Measurements from ENCODE around the gene HMGB4. TPM values are rescaled to one million over a fixed set of nuclear protein-coding genes. Genes with fewer than 3 reads are reported as not detected.

HMGB4 gene
- total and polyA plus RNA-seq, 2 donors (not counting 3 experiments of a cell fraction or from before 2014, with no cell fraction given): not detected

DNA sequence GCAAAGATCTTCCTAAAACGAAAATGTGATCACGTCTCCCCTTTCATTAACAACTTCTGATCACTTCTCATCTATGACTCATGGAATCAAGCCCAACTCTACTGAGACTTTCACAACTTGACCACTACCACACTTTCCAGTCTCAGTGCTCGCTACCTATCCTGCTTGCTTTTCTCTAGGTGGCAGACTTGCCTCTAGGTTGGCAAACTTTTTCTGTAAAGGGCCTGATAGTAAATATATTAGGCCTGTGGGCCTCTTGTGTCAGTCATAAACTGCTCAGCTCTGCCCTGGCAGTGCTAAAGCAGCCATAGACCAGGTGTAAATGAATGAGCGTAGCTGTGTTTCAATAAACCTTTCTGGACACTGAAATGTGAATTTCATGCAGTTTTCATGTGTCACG, 21.5 kb upstream of the HMGB4 start:
- Histone ChIP-seq H3K9ac (replicated peaks; ENCODE audit: extremely low read depth, insufficient read depth, low read length) (no peak overlapping the region), H3K4me1 (ENCODE audit: control insufficient read depth, extremely low read depth, insufficient read depth, low read length) (no peaks in the 10 kb centered on the region), H3K4me2 (ENCODE audit: insufficient read depth, low read length) (no peak overlapping the region), H3K27me3 (ENCODE audit: control insufficient read depth in 2 of 2, insufficient read depth in 2 of 2, low read length in 2 of 2) (no peaks in the 10 kb centered on the region), H2AFZ (ENCODE audit: low read depth, low read length) (no peak overlapping the region), H3K9me3 (replicated peaks; ENCODE audit: control insufficient read depth, insufficient read depth, low read length) (peaks cover 3% of the 10 kb centered on the region), H3K27ac (ENCODE audit: insufficient read depth, low read depth, low read length) (no peak overlapping the region), H3K4me3 (replicated peaks in 1 of 3; ENCODE audit: insufficient read depth in 1 of 3, low read depth in 1 of 3, low read length in 3 of 3) (no peak overlapping the region), H4K20me1 (replicated peaks; ENCODE audit: control insufficient read depth, extremely low read depth, insufficient read depth, low read length) (no peaks in the 10 kb centered on the region), H3K36me3 (ENCODE audit: control insufficient read depth in 2 of 2, extremely low read depth in 1 of 2, insufficient read depth in 2 of 2, low read length in 2 of 2) (no peaks in the 10 kb centered on the region), H3K9me1 (replicated peaks; ENCODE audit: control insufficient read depth, extremely low read depth, insufficient read depth, low read length) (no peaks in the 10 kb centered on the region), H3K79me2 (ENCODE audit: control insufficient read depth, insufficient read depth, low read length) (no peaks in the 10 kb centered on the region)
- POLR2A ChIA-PET: no interaction called here
- intact Hi-C loops (cut with micrococcal nuclease): no loop called here
- no TSS peak for BruUV-seq (replicated peaks)
- DNase-seq (ENCODE audit: low read depth, low spot score) (no peak), FAIRE-seq (no peak)
- TF ChIP-seq POLR2A (IDR thresholded peaks at IDR 0.05; ENCODE audit: low read depth, low read length): no peak
- TF ChIP-seq JUN (IDR thresholded peaks at IDR 0.05; ENCODE audit: borderline replicate concordance, insufficient read depth, insufficient read length, low read depth): no peak
- TF ChIP-seq FOS (IDR thresholded peaks at IDR 0.05; ENCODE audit: borderline replicate concordance, insufficient read depth, low read length): no peak
- TF ChIP-seq GATA2 (IDR thresholded peaks at IDR 0.05; ENCODE audit: insufficient read depth, insufficient read length, low read depth, low read length): no peak
- dilution Hi-C loops (cut with MboI; ENCODE audit: extremely low pct_ligation_motif_present, low sequenced_read_pairs): no loop called here
- CTCF ChIA-PET: no interaction called here

- H3K4me3 ChIP-seq (replicated peaks in 1 of 3; ENCODE audit: insufficient read depth in 1 of 3, low read depth in 1 of 3, low read length in 3 of 3): no peak overlapping the region
- intact Hi-C loops (cut with micrococcal nuclease) (no loop called here), dilution Hi-C loops (cut with MboI; ENCODE audit: extremely low pct_ligation_motif_present, low sequenced_read_pairs) (no loop called here)
- no peak for FAIRE-seq
- H3K27me3 ChIP-seq (ENCODE audit: control insufficient read depth in 2 of 2, insufficient read depth in 2 of 2, low read length in 2 of 2): no peaks in the 10 kb centered on the region
- H3K36me3 ChIP-seq (ENCODE audit: control insufficient read depth in 2 of 2, extremely low read depth in 1 of 2, insufficient read depth in 2 of 2, low read length in 2 of 2): no peaks in the 10 kb centered on the region
- H3K27ac ChIP-seq (ENCODE audit: insufficient read depth, low read depth, low read length): no peak overlapping the region
- BruUV-seq (replicated peaks): no TSS peak
- no peak for DNase-seq (ENCODE audit: low read depth, low spot score)
- ChIA-PET POLR2A (no interaction called here), CTCF (no interaction called here)
- H3K4me1 ChIP-seq (ENCODE audit: control insufficient read depth, extremely low read depth, insufficient read depth, low read length): no peaks in the 10 kb centered on the region
- TF ChIP-seq GATA2 (IDR thresholded peaks at IDR 0.05; ENCODE audit: insufficient read depth, insufficient read length, low read depth, low read length) (no peak), EZH2 (IDR thresholded peaks at IDR 0.05; ENCODE audit: borderline replicate concordance, low read depth, low read length, severe bottlenecking) (no peak), MAX (IDR thresholded peaks at IDR 0.05; ENCODE audit: insufficient read depth, insufficient read length) (no peak), POLR2AphosphoS5 (IDR thresholded peaks at IDR 0.05; ENCODE audit: insufficient read depth, low read depth, low read length) (no peak), POLR2A (IDR thresholded peaks at IDR 0.05; ENCODE audit: low read depth, low read length) (no peak)
- TF ChIP-seq, protein P1, sequence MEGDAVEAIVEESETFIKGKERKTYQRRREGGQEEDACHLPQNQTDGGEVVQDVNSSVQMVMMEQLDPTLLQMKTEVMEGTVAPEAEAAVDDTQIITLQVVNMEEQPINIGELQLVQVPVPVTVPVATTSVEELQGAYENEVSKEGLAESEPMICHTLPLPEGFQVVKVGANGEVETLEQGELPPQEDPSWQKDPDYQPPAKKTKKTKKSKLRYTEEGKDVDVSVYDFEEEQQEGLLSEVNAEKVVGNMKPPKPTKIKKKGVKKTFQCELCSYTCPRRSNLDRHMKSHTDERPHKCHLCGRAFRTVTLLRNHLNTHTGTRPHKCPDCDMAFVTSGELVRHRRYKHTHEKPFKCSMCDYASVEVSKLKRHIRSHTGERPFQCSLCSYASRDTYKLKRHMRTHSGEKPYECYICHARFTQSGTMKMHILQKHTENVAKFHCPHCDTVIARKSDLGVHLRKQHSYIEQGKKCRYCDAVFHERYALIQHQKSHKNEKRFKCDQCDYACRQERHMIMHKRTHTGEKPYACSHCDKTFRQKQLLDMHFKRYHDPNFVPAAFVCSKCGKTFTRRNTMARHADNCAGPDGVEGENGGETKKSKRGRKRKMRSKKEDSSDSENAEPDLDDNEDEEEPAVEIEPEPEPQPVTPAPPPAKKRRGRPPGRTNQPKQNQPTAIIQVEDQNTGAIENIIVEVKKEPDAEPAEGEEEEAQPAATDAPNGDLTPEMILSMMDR (IDR thresholded peaks at IDR 0.05; ENCODE audit: extremely low read depth in 1 of 2, insufficient read depth in 1 of 2, low read depth in 1 of 2, low read length in 2 of 2): no peak
- H3K9me3 ChIP-seq (replicated peaks; ENCODE audit: control insufficient read depth, insufficient read depth, low read length): no peaks in the 10 kb centered on the region
- H3K9ac ChIP-seq (replicated peaks; ENCODE audit: extremely low read depth, insufficient read depth, low read length): no peak overlapping the region
- no peaks in the 10 kb centered on the region for H4K20me1 ChIP-seq (replicated peaks; ENCODE audit: control insufficient read depth, extremely low read depth, insufficient read depth, low read length)
- H3K9me1 ChIP-seq (replicated peaks; ENCODE audit: control insufficient read depth, extremely low read depth, insufficient read depth, low read length): no peaks in the 10 kb centered on the region
- no peak overlapping the region for H3K4me2 ChIP-seq (ENCODE audit: insufficient read depth, low read length)
- H3K79me2 ChIP-seq (ENCODE audit: control insufficient read depth, insufficient read depth, low read length): no peaks in the 10 kb centered on the region
- no peak overlapping the region for H2AFZ ChIP-seq (ENCODE audit: low read depth, low read length)
Measured at GRCh38 chr1:33844166-33844565, 19.7 kb upstream of the HMGB4 start.
